Bronchial smooth muscle cell (primary cell): ENCODE results near the gene CYP1A1. TPM values are rescaled to one million over a fixed set of nuclear protein-coding genes. Genes with fewer than 3 reads are reported as not detected.

Source experiments
- total RNA-seq: library from RNA; depleted of rRNA; stranded (reverse); fragments of >200 nt; gene quantifications from 2 replicates; pipeline ENCODE4 v1.2.1, GENCODE V29; 2014

The CYP1A1 gene, protein sequence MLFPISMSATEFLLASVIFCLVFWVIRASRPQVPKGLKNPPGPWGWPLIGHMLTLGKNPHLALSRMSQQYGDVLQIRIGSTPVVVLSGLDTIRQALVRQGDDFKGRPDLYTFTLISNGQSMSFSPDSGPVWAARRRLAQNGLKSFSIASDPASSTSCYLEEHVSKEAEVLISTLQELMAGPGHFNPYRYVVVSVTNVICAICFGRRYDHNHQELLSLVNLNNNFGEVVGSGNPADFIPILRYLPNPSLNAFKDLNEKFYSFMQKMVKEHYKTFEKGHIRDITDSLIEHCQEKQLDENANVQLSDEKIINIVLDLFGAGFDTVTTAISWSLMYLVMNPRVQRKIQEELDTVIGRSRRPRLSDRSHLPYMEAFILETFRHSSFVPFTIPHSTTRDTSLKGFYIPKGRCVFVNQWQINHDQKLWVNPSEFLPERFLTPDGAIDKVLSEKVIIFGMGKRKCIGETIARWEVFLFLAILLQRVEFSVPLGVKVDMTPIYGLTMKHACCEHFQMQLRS
- total RNA-seq: 0.09 and 0.32 TPM in 2 replicates

GRCh38 chr15:74725225-74725774 is at the start of gene CYP1A1:
TSS of gene CYP1A1 (minus strand) at chr15:74725528. CDS start at chr15:74723097, 2,431 bp downstream.

DNA sequence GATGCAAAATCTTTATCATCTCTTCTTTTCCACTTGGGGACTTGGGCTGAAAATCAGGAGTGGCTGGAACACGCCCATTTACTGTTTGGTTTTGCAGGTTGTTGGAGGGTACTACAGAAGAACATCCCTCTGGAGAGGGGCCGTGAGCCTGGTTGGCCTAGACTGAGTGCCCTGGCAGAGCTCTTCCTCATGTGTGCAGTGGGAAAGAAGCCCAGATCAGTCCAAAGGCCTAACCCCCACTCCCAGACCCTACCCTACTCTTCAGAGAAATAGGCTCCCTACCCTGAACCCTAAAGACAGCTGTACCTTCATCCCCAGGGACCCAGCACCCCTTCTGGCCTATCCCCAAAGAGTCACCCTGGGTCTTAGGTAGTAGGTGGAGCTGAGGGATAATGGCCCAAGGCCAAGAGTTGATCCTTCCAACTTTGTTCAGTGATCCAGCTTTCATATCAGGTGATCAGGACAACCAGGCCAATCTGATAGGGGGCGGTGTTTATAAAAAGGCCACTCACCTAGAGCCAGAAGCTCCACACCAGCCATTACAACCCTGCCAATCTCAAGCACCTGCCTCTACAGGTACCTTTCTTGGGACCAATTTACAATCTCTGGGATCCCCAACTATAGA is 23.1 kb upstream of the CYP1A1 start, which contains the start of gene CYP1A2:
CYP1A2 (plus strand) TSS at position 524 of the 625 bp plus-strand sequence. CDS start 894 bp downstream, outside the sequence.

DNA sequence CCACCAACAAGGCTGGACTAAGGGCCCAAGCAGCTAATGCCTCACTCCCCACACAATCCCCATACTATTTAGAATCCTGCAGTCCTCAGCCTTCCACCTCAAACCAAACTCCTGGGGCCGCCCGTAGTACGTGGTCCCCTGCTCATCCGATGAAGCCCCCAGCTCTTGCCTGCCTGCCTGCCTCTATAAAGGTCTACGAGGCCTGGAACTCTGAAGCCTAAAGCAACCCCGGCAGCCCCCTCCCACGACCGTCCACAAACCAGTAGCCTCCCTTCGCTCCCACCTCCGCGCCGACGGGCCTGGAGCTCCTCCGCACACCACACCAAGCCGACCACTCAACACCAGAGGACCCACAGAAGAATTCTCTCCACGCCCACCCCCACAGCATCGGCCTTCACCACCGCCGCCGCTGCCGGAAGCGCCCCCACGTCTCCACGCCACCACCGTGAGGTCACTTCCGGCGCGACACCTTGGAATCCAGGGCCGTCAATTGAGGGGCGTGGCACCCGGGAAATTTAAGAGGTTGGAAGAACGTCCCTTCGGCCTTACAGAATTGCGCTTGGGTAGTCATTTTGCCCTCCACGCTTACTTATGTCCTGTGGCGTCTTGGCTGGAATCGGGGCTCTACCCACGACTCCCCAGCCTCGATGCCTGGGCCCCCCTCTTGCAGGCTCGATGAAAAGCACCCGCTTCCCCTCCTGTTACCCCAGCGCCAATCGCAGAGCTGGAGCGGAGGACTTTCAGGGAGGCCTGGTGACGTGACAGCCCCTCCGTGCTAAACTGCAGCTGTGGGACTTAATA is 29.5 kb downstream of the CYP1A1 start, which contains the start of gene EDC3:
EDC3 (minus strand) TSS at position 428 of the 801 bp plus-strand sequence. CDS start 20,900 bp downstream, outside the sequence.

Other genes with a start within 250 kb of the CYP1A1 start
- gene ARID3B, start 184.3 kb downstream of the CYP1A1 start, total RNA-seq: 0.95 and 1.0 TPM in 2 replicates
- 42.8 and 44.4 TPM in 2 replicates for gene CLK3, start 109.7 kb downstream of the CYP1A1 start, total RNA-seq
- gene EDC3, start 29.5 kb downstream of the CYP1A1 start, total RNA-seq: 11.0 and 11.2 TPM in 2 replicates
- not detected in 2 replicates for gene CYP1A2, start 23.3 kb upstream of the CYP1A1 start, total RNA-seq
- 20.3 and 25.5 TPM in 2 replicates for gene CSK, start 56.6 kb upstream of the CYP1A1 start, total RNA-seq
- gene LMAN1L, start 87.3 kb upstream of the CYP1A1 start, total RNA-seq: not detected in 2 replicates
- under 0.01 TPM in 1 of 2 replicates, not detected in the other for gene CPLX3, start 101.1 kb upstream of the CYP1A1 start, total RNA-seq
- gene ULK3, start 117.6 kb upstream of the CYP1A1 start, total RNA-seq: 7.4 and 8.2 TPM in 2 replicates
- gene SCAMP2, start 147.8 kb upstream of the CYP1A1 start, total RNA-seq: 8.8 and 9.1 TPM in 2 replicates
- gene MPI, start 164.5 kb upstream of the CYP1A1 start, total RNA-seq: 39.7 and 54.4 TPM in 2 replicates
- gene FAM219B, start 181.3 kb upstream of the CYP1A1 start, total RNA-seq: 25.5 and 30.3 TPM in 2 replicates
- 28.9 and 30.6 TPM in 2 replicates for gene COX5A, start 212.5 kb upstream of the CYP1A1 start, total RNA-seq
- gene RPP25, start 231.2 kb upstream of the CYP1A1 start, total RNA-seq: 0.34 and 1.4 TPM in 2 replicates